GM12878 (cell line): ENCODE data around the gene CRMP1. TPM values are rescaled to one million over a fixed set of nuclear protein-coding genes. Genes with fewer than 3 reads are reported as not detected.

Source experiments
- ATAC-seq: fragments of 200-7000 bp; cut with Tn5 transposase; 3 replicates; pipeline ENCODE4 v1.9.1; 2020; ENCODE audit warnings: mild to moderate bottlenecking, moderate library complexity
- BruUV-seq: library from RNA; stranded (reverse); fragments of 400-500 nt; replicated peaks from 2 replicates; lab custom pipeline; 2021; lab: Mats Ljungman, UMichigan
- CTCF ChIA-PET: fragments of 300-600 bp; sonication (Branson Sonifier 250); formaldehyde crosslinking; extraction: SDS; loops from one replicate; lab custom pipeline; 2021; ENCODE audit warnings: inconsistent platforms; lab: Yijun Ruan, JAX
- POLR2A ChIA-PET: fragments of 350-600 bp; formaldehyde crosslinking; extraction: SDS; loops from one replicate; lab custom pipeline; 2021; ENCODE audit warnings: inconsistent platforms; lab: Charles Lee
- RAD21 ChIA-PET: fragments of 300-600 bp; sonication (Branson Sonifier 250); formaldehyde crosslinking; loops from one replicate; lab custom pipeline; 2023; ENCODE audit warnings: antibody characterized with exemption; ENCODE audit not compliant: unreplicated experiment; lab: Charles Lee
- SMC1A ChIA-PET: fragments of 300-600 bp; sonication (Branson Sonifier 250); formaldehyde crosslinking; loops from one replicate; lab custom pipeline; 2023; ENCODE audit not compliant: unreplicated experiment, uncharacterized antibody; lab: Charles Lee
- DNase-seq: peaks from one replicate; pipeline ENCODE4 v3.0.0-alpha.2; 2011; ENCODE audit warnings: low read depth, low spot score
- FAIRE-seq: peaks from 3 replicates; lab custom pipeline; 2011; peaks lifted over from hg19 to GRCh38; lab: Jason Lieb, UNC
- H2AFZ ChIP-seq: 2 replicates; pipeline ENCODE4 v1.6.0; 2011; ENCODE audit warnings: low read depth, low read length, control low read depth; ENCODE audit not compliant: control insufficient read depth
- H3K27ac ChIP-seq: 2 replicates; pipeline ENCODE4 v1.5.1; 2011; ENCODE audit warnings: control low read depth; ENCODE audit not compliant: control insufficient read depth, insufficient read depth
- H3K27me3 ChIP-seq, 2 experiments: replicated peaks in 1 of 2; 2 replicates each; pipeline versions ENCODE4 v1.6.0 to v1.6.1; 2011; ENCODE audit warnings: low read length in 1 of 2; ENCODE audit not compliant: control insufficient read depth in 2 of 2, insufficient read depth in 2 of 2
- H3K36me3 ChIP-seq, 2 experiments: 2 replicates each; pipeline ENCODE4 v1.5.1; 2011; ENCODE audit warnings: low read length in 1 of 2; ENCODE audit not compliant: control insufficient read depth in 2 of 2, insufficient read depth in 2 of 2
- H3K4me1 ChIP-seq: 2 replicates; pipeline ENCODE4 v1.6.1; 2011; ENCODE audit warnings: mild to moderate bottlenecking, low read length, moderate library complexity, mixed read lengths; ENCODE audit not compliant: control insufficient read depth, insufficient read depth
- H3K4me2 ChIP-seq: 2 replicates; pipeline ENCODE4 v1.6.0; 2011; ENCODE audit warnings: control low read depth; ENCODE audit not compliant: control insufficient read depth, insufficient read depth
- H3K4me3 ChIP-seq: fragments of 200-600 bp; sonication (generic); 2 replicates; pipeline ENCODE4 v1.5.1; 2016
- H3K79me2 ChIP-seq: 2 replicates; pipeline ENCODE4 v1.6.0; 2011; ENCODE audit warnings: low read length; ENCODE audit not compliant: control insufficient read depth, insufficient read depth
- H3K9ac ChIP-seq: 2 replicates; pipeline ENCODE4 v1.8.0; 2011; ENCODE audit warnings: low read length, control low read depth, mixed read lengths; ENCODE audit not compliant: control insufficient read depth, insufficient read depth
- H3K9me3 ChIP-seq: replicated peaks from 3 replicates; pipeline ENCODE4 v1.5.1; 2011; ENCODE audit warnings: mild to moderate bottlenecking, low read length; ENCODE audit not compliant: control insufficient read depth, insufficient read depth
- H4K20me1 ChIP-seq: 2 replicates; pipeline ENCODE4 v1.6.0; 2011; ENCODE audit not compliant: control insufficient read depth, insufficient read depth
- BCL3 ChIP-seq: IDR thresholded peaks from 2 replicates; pipeline ENCODE4 v1.6.1; 2011; ENCODE audit warnings: borderline replicate concordance, low read depth, mild to moderate bottlenecking, moderate library complexity, low read length; ENCODE audit not compliant: insufficient read depth, poor library complexity, severe bottlenecking
- ELK1 ChIP-seq: IDR thresholded peaks from 2 replicates; pipeline ENCODE4 v1.6.1; 2012; ENCODE audit warnings: low read depth, low read length, improper control_type of control experiment
- HDAC6 ChIP-seq: fragments of 200-600 bp; sonication (generic); IDR thresholded peaks from one replicate; pipeline ENCODE4 v1.8.0; 2017; ENCODE audit warnings: antibody characterized with exemption; ENCODE audit not compliant: unreplicated experiment
- PAX5 ChIP-seq: IDR thresholded peaks from 2 replicates; pipeline ENCODE4 v1.6.1; 2011; ENCODE audit warnings: low read depth, low read length, borderline replicate concordance
- SIN3A ChIP-seq: IDR thresholded peaks from 2 replicates; pipeline ENCODE4 v1.6.1; 2012; ENCODE audit warnings: low read depth, low read length, improper control_type of control experiment
- SMAD5 ChIP-seq: IDR thresholded peaks from 2 replicates; pipeline ENCODE4 v1.6.1; 2016; ENCODE audit warnings: antibody characterized with exemption, low read depth
- WRNIP1 ChIP-seq: IDR thresholded peaks from 2 replicates; pipeline ENCODE4 v1.6.1; 2011; ENCODE audit warnings: low read depth, low read length, improper control_type of control experiment, borderline replicate concordance
- ZBED1 ChIP-seq: IDR thresholded peaks from 2 replicates; pipeline ENCODE4 v1.6.1; 2016; ENCODE audit warnings: borderline replicate concordance
- ZNF24 ChIP-seq: fragments of 450-650 bp; IDR thresholded peaks from 2 replicates; pipeline ENCODE4 v1.6.1; 2017; ENCODE audit warnings: antibody characterized with exemption, mild to moderate bottlenecking
- WGBS: methylation state at CpG from one replicate; pipeline ENCODE4 v1.1.6; 2016; ENCODE audit warnings: low lambda C conversion rate; ENCODE audit not compliant: insufficient replicate concordance, insufficient coverage; ENCODE audit errors: missing lambda C conversion rate; 5-methylcytosine and 5-hydroxymethylcytosine counted together
- in situ Hi-C: fragments of 300-500 bp; cut with MboI; formaldehyde crosslinking; loops from 9 replicates; pipeline ENCODE4 v1.14.3; 2018; ENCODE audit warnings: mixed read lengths
- intact Hi-C: fragments of 100-400 bp; cut with micrococcal nuclease; formaldehyde crosslinking; loops from one replicate; pipeline ENCODE4 v1.14.2; 2022; ENCODE audit not compliant: unreplicated experiment
- polyA plus RNA-seq, 11 experiments: library from polyadenylated mRNA; depleted of rRNA in 4 of 11; unstranded in 6 of 11; stranded (reverse) in 5 of 11; fragments of >200 nt; fragmentation: Nextera tagmentation in 4 of 11; fragmentation: Illumina TruSeq in 1 of 11; extraction: Ambion mirVana in 4 of 11; extraction: Trizol in 1 of 11; gene quantifications; 1 replicate in 1 of 11; 2 replicates in 10 of 11; pipeline versions ENCODE4 v1.2.1 to v1.2.3, GENCODE V29; 2011 to 2016; ENCODE audit warnings: inconsistent platforms in 2 of 11, missing spikeins in 2 of 11, low read depth in 1 of 11
- total RNA-seq, 4 experiments: library from RNA; depleted of rRNA in 3 of 4; stranded (reverse); fragments of >200 nt in 3 of 4; fragmentation: Illumina TruSeq in 1 of 4; extraction: Trizol in 1 of 4; gene quantifications; 2 replicates each; pipeline versions ENCODE4 v1.2.1 to v1.2.3, GENCODE V29; 2013 to 2021

The CRMP1 gene
- total and polyA plus RNA-seq, 10 of the 15 experiments (the other 5 are each of a cell fraction or from before 2014, with no cell fraction given), result 0.03 to 1.4 (median 0.12) TPM; not detected in 2

GRCh38 chr4:5809216-5809776, 83.6 kb downstream of the CRMP1 start:
- no peaks in the 10 kb centered on the region for H3K79me2 ChIP-seq
- no peaks in the 10 kb centered on the region; the same call in 2 of the 3 replicates for H3K9me3 ChIP-seq
- TF ChIP-seq SIN3A, result no peak
- TF ChIP-seq ZBED1, result no peak
- no peak for TF ChIP-seq HDAC6
- no peak for TF ChIP-seq WRNIP1
- no peak for TF ChIP-seq ZNF24
- TF ChIP-seq PAX5, result no peak
- TF ChIP-seq SMAD5, result no peak
- TF ChIP-seq ELK1, result no peak
- no peak for TF ChIP-seq BCL3
- no peaks in the 10 kb centered on the region for H4K20me1 ChIP-seq
- in situ Hi-C loops, result no loop called here
- DNase-seq (no peak), ATAC-seq (no peak), FAIRE-seq (no peak)
- intact Hi-C loops, result no loop called here
- ChIA-PET RAD21 (no interaction called here), POLR2A (no interaction called here), CTCF (interaction anchor here (0.8 kb wide), 1 partner anchor 13 kb away, joined by 3 read pairs; no protein-coding TSS in a partner anchor), SMC1A (no interaction called here)
- no peak overlapping the region for H3K27ac ChIP-seq
- H2AFZ ChIP-seq, result no peak overlapping the region
- H3K4me1 ChIP-seq, result no peaks in the 10 kb centered on the region
- no peak overlapping the region for H3K9ac ChIP-seq
- no peak overlapping the region for H3K4me2 ChIP-seq
- WGBS, result 17% methylated on average over 12 of the region's 12 CpGs
- H3K4me3 ChIP-seq, result no peak overlapping the region
- H3K27me3 ChIP-seq, result no peaks in the 10 kb centered on the region
- no peaks in the 10 kb centered on the region; a peak in 2 of 4 replicates for H3K36me3 ChIP-seq
- no TSS peak for BruUV-seq
